ENCODE measurements around the gene CLIC4.
"Not testable (repeated sequence)": the region's sequence is repeated elsewhere in the genome, so short reads cannot be mapped to it uniquely, and the experiment has no call there.

Gene CLIC4

GRCh38 chr1:24720152-24720551 lies 25.1 kb upstream of the CLIC4 start:
- no peak for DNase-seq

- no peak for DNase-seq
Measured at GRCh38 chr1:24721533-24721932, 23.7 kb upstream of the CLIC4 start.

GRCh38 chr1:24722073-24723035 lies 22.9 kb upstream of the CLIC4 start:
- DNase-seq = not testable (repeated sequence)

- DNase-seq = no peak
Measured at GRCh38 chr1:24724345-24725208, 20.7 kb upstream of the CLIC4 start.

GRCh38 chr1:24725209-24725651 lies 20.0 kb upstream of the CLIC4 start:
- no peak for DNase-seq

GRCh38 chr1:24726741-24727140 lies 18.5 kb upstream of the CLIC4 start:
- no peak for DNase-seq

- DNase-seq = no peak
Measured at GRCh38 chr1:24727501-24728216, 17.6 kb upstream of the CLIC4 start.

- DNase-seq = no peak
Measured at GRCh38 chr1:24728982-24729381, 16.3 kb upstream of the CLIC4 start.

GRCh38 chr1:24732186-24732885 lies 12.9 kb upstream of the CLIC4 start:
- no peak for DNase-seq

- DNase-seq = not testable (repeated sequence)
Measured at GRCh38 chr1:24733342-24733741, 11.9 kb upstream of the CLIC4 start.

- DNase-seq = no peak
Measured at GRCh38 chr1:24735156-24735508, 10.1 kb upstream of the CLIC4 start.

GRCh38 chr1:24735509-24736375 lies 9.5 kb upstream of the CLIC4 start:
- DNase-seq = no peak

- no peak for DNase-seq
Measured at GRCh38 chr1:24737368-24738117, 7.7 kb upstream of the CLIC4 start.

- DNase-seq = no peak
Measured at GRCh38 chr1:24739241-24739640, 6.0 kb upstream of the CLIC4 start.

GRCh38 chr1:24742090-24742938 lies 2.9 kb upstream of the CLIC4 start:
- no peak for DNase-seq

GRCh38 chr1:24743404-24744211 lies 1.6 kb upstream of the CLIC4 start:
- no peak for DNase-seq

- peak; percentile 47 for DNase-seq
Measured at GRCh38 chr1:24745711-24746413, 615 bp downstream of the CLIC4 start.
